H1 (cell line): ENCODE measurements around the gene ANKRD60. TPM values are rescaled to one million over a fixed set of nuclear protein-coding genes. Genes with fewer than 3 reads are reported as not detected.

Experiments used
- BACH1 ChIP-seq: IDR thresholded peaks from 2 replicates; pipeline ENCODE4 v1.6.1; 2012; ENCODE audit warnings: low read length, improper control_type of control experiment
- CTBP2 ChIP-seq: IDR thresholded peaks from 2 replicates; pipeline ENCODE4 v1.7.0; 2011; ENCODE audit warnings: borderline replicate concordance, mild to moderate bottlenecking, moderate library complexity, mixed read lengths, low read length; ENCODE audit not compliant: insufficient read depth, insufficient read length
- MAFK ChIP-seq: IDR thresholded peaks from 2 replicates; pipeline ENCODE4 v1.6.1; 2012; ENCODE audit warnings: low read depth, mild to moderate bottlenecking, improper control_type of control experiment, low read length
- SP1 ChIP-seq: IDR thresholded peaks from 2 replicates; pipeline ENCODE4 v1.6.1; 2011; ENCODE audit warnings: low read depth, low read length
- polyA plus RNA-seq, 7 experiments: library from polyadenylated mRNA; depleted of rRNA in 3 of 7; stranded (reverse) in 5 of 7; unstranded in 2 of 7; fragments of >200 nt in 5 of 7; fragments of 200-250 nt in 2 of 7; gene quantifications; 1 replicate in 5 of 7; 2 replicates in 1 of 7; 4 replicates in 1 of 7; pipeline versions ENCODE4 v1.2.1 to v1.2.3, GENCODE V29; 2011 to 2013; ENCODE audit warnings: missing spikeins in 2 of 7, mixed read lengths in 2 of 7
- total RNA-seq: library from RNA; stranded (reverse); fragmentation: NEBNext Ultra II Directional; extraction: Animal tissue kit (Norgen Biotek cat#: 25700); gene quantifications from 2 replicates; pipeline ENCODE4 v1.2.1, GENCODE V29; 2021

The ANKRD60 gene
- total and polyA plus RNA-seq, 2 of the 8 experiments (the other 6 are each of a cell fraction or from before 2014, with no cell fraction given) = not detected

DNA sequence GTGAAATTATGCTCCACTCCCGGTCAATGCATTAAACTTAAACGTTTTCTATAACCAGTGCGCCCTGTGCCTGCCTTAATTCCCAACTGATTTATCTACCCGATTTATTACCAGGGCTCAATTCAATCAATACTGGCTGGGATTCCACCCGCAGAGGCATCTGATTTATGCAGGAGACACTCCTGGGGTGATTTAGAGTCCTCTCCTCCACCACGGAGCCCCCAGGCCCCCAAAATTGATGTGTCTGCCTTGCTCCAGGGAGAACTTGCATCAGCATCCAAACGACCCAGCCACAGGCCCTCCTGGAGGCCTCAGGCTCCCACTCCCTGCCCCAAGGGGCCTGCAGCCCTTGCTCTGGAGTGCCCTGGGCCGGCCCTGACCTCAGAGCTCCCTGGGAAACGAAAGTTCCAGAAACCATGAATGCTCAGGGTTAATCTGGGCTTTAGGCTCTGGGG, 29.5 kb downstream of the ANKRD60 start (continued):
- TF ChIP-seq SP1 = no peak
- TF ChIP-seq BACH1 = no peak
- TF ChIP-seq CTBP2 = no peak
- TF ChIP-seq MAFK = no peak
